HS-27A (cell line): ENCODE measurements around the gene TNKS1BP1.
"Not testable (repeated sequence)": the region's sequence is repeated elsewhere in the genome, so short reads cannot be mapped to it uniquely, and the experiment has no call there.

ENCODE experiments used
- DNase-seq: peaks from one replicate; pipeline ENCODE4 v3.0.0-alpha.2; 2012; ENCODE audit warnings: low read depth, missing footprints

TNKS1BP1 gene, protein sequence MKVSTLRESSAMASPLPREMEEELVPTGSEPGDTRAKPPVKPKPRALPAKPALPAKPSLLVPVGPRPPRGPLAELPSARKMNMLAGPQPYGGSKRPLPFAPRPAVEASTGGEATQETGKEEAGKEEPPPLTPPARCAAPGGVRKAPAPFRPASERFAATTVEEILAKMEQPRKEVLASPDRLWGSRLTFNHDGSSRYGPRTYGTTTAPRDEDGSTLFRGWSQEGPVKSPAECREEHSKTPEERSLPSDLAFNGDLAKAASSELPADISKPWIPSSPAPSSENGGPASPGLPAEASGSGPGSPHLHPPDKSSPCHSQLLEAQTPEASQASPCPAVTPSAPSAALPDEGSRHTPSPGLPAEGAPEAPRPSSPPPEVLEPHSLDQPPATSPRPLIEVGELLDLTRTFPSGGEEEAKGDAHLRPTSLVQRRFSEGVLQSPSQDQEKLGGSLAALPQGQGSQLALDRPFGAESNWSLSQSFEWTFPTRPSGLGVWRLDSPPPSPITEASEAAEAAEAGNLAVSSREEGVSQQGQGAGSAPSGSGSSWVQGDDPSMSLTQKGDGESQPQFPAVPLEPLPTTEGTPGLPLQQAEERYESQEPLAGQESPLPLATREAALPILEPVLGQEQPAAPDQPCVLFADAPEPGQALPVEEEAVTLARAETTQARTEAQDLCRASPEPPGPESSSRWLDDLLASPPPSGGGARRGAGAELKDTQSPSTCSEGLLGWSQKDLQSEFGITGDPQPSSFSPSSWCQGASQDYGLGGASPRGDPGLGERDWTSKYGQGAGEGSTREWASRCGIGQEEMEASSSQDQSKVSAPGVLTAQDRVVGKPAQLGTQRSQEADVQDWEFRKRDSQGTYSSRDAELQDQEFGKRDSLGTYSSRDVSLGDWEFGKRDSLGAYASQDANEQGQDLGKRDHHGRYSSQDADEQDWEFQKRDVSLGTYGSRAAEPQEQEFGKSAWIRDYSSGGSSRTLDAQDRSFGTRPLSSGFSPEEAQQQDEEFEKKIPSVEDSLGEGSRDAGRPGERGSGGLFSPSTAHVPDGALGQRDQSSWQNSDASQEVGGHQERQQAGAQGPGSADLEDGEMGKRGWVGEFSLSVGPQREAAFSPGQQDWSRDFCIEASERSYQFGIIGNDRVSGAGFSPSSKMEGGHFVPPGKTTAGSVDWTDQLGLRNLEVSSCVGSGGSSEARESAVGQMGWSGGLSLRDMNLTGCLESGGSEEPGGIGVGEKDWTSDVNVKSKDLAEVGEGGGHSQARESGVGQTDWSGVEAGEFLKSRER (N-terminal part only)

DNA sequence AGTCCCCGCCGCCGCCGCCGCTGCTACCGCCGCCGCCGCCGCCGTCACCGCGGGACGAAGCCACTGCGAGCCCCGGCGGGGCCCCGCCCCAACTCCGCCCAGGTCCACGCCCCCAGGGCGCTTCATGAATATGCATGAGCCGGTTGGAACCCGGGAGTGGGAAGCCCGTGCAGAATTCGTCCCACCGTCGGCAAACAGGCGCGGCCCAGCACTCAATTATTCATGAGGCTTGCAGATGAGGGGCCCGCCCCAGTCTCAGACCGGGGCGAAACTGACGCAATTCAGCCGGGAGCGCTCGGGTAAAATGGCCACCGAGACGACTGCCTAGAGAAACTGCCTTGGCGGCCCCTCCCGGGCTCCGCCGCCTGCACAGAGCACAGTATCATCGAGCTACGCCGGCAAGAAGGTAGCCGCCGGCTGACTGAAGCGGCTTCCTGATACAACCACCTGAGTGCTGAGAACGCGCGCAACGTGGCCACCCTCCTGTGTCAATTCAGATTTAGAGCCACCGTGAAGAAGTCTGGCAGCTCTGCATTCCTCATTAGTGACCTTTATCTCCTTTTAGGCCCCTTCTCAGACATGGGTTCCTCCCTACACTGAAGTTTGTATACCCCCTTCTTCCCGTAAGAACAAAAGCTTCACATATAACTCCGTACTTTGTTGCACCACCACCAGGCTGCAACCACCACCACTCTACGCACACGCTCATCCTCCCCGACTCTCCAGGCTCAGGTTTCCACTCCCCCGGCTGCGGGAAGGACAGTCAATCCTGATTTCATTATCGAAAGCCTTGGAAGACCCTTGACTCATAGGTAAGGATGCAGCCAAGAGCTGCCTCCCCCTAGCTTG lies at the start of gene TNKS1BP1:
Gene TNKS1BP1, minus strand, starts transcription at position 67 of the 849 bp plus-strand sequence. CDS start 3,067 bp downstream, outside the sequence.
- no peak for DNase-seq

DNA sequence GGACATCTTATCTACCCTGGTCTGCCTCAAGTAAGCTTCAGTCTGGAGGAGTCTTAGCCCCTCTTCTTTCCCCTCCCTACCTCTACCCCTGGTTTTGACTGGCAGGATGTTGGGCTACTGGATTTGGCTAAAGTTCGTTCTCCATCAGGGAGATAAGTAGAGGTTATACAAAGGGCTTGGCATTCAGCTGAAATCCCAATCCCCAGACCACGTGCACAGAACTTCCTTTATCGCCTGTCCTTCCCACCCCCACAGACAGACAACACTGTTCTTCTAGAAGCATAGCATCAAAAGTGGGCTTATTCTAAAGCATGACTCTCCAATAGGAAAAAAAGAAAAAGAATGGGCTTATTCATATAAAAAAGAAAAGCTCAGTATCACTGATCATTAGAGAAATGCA lies 48.4 kb upstream of the TNKS1BP1 start:
- DNase-seq = no peak

DNA sequence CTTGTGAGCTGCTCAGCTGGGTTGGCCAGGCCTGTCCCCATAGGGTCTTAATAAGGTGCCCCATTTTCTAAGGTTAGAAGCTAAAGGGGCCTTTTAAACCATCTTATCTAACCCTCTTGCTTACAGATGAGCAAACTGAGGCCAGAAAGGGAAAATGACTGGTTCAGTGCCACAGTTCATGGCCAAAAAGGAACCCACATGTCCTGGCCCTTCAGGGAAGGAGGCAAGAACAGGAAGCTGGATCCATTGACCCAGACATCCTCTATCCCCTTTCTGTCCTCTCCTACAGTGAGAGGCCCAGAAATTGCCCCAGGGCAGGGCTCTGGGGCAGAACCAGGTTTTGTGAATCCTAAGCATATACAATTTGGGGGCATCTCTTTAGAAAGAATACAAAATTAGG lies 46.2 kb upstream of the TNKS1BP1 start:
- no peak for DNase-seq

DNA sequence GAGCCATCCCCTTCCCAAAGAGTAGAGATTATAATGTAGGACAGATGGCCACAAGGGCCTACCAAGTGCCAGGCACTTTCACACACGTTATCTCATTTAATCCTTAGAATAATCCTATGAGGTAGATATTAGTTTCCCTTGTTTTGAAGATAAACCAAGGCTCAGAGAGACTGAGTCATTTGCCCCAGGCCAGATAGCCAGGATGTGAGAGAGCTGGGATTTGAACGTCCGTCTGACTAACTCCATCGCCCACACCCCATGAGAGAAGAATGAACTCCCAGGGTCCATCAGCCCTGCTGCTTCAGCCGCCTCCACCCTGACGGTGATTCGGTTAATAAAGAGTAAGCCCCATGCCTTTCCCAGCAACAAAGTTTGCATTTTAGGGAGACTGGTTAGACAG lies 45.5 kb upstream of the TNKS1BP1 start:
- DNase-seq = no peak

DNA sequence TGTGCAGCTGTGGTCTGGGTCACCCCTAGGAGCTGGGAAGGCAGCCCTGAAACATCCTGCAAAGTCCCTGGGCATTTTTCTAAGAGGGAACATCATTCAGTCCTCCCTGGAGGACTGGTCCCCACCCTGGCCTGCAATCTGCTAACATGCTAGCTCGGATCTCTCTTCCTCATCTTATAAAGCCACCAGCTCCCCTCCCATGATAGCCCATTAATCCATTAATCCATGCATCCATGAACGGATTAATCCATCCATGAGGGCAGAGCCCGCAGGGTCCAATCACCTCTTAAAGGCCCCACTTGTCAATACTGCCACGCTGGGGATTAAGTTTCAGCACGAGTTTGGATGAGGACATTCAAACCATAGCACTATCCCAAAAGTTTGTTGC lies 44.1 kb upstream of the TNKS1BP1 start:
- DNase-seq = no peak

DNA sequence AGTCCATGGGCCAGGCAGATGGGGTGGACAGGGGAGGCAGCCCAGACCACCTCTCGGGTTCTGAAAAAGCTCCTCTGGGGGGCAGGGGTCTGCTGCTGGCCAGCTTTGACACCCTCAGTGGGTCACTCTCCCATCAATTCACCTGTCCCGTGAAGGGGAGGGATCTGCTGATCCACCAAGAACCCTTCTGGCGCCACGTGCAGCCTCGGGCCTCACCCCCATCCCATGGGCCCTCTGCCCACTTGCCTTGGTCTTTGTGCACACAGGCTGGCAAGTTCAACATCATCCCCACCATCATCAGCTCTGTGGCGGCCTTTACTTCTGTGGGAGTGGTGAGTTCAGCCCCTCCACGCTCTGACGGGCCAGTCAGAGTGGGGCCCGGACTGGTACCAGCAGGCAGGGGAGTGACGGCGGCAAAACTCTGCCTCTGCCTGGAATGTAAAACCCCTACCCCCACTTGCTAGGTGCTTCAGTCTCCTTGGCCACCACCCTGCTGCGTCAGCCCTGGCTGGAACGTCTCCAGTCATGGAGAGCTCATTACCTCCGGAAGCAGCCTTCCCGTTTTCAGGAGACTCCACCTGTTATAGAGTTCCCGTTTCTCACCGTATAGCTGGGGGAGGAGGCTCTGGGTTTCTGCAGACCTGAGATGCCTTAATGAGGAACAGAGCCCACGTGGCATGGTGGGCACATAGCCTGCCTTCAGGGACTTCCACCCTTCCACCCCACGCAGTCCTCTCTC lies 43.5 kb upstream of the TNKS1BP1 start:
- no peak for DNase-seq

DNA sequence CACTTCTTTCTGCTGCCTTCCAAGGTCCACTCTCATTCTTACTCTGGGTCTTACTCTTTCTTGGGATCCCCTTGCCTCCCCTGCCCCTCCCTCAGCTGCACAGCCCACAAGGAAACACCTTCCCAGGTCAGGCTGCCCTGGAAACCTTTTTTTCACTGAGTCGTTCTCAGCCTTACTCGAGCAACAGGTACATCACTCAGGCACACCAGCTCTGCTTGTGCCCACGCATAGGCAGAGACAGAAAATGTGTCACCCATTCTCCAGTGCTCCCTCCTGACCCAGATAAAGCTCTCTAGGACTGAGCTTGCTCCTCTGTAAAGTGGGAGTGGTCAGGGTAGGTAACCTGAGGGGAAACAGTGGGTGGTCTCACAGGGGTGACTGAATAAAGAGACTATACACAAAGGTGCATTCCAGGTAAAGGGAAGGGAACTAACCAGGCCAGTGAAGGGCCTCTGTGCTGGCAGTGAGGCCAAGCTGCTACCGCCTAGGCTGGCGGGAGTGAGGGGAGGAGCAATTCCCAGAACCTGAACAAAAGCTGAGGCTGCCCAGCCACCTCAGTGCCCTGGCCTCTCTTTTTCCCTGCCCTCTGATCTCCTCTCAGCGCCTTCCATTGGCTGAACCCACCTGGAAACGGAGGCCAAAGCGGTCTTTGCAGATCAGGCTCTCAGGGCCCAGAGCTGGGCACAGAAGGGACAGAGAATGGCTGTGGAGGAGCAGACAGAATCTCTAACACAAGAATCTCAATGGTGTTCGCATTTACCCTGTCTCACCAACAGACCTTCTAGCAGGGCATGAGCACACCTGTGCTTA lies 40.3 kb upstream of the TNKS1BP1 start:
- DNase-seq = no peak

DNA sequence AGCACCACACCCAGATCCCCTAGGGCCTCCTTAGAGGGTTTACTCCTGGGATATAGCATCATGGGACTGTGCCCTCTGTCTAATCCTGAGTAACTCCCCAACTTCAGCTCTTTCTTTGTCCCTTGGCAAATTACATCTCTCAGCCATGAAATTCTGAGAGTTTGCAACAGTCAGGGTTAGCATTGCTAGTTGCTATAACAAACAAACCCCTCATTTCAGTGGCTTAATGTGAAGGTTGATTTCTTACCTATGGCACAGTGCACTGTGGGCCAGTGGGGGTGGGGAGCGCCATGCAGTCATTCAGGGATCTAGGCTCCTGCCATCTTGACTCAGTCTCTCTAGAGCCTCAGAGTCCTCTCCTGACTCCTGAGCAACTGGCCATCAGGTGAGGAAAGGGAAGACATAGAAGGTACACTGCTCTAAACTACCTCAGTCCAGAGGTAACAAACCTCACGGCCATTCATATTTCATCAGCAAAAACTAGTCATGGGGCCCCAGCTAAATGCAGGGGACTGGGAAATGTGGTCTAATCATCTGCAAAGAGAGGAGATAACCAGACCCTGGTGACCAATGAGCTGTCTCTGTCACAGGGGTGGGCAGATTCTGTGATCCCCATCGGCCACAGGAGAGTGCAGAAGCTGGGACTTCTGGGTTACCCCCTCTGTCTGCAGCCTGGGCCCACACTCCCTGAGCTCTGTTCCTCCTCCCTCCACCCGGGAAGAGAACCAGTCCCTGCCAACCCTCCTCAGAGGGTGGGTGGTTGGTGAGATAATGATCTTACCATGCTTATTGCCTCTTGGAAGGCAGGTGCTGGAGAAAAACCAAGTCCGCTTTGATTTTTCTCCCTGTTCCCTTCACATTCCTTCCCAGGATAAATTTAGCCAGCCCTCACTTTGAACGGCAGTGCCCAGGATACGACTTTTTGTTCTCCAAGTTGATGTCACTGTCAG lies 38.7 kb upstream of the TNKS1BP1 start:
- DNase-seq = no peak

DNA sequence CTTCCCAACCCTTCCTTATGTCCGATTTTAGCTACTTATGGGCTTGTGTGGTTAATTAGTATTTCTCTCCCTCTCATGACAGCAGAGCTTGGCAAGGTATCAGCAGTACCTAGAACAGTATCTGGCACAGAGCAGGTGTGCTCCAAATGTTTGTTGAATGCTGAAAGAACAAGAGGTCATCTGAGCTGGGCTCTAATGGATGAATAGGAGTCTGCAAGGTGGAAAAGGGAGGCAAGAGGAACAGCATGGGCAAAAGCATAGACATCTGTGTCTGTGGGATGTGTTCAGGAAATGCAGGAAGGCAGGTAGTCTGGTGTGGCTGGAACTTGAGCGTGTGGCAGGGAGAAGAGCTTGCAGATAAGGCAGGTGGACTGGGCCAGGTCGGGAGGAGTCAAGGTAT lies 37.2 kb upstream of the TNKS1BP1 start:
- DNase-seq = no peak

DNA sequence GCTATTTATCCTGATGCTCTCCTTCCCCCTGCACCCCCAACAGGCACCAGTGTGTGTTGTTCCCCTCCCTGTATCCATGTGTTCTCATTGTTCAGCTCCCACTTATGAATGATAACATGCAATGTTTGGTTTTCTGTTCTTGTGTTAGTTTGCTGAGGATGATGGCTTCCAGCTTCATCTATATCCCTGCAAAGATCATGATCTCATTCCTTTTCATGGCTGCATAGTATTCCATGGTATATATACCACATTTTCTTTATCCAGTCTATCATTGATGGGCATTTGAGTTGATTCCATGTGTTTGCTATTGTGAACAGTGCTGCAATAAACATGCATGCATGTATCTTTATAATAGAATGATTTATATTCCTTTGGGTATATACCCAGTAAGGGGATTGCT lies 36.7 kb upstream of the TNKS1BP1 start:
- DNase-seq = not testable (repeated sequence)

DNA sequence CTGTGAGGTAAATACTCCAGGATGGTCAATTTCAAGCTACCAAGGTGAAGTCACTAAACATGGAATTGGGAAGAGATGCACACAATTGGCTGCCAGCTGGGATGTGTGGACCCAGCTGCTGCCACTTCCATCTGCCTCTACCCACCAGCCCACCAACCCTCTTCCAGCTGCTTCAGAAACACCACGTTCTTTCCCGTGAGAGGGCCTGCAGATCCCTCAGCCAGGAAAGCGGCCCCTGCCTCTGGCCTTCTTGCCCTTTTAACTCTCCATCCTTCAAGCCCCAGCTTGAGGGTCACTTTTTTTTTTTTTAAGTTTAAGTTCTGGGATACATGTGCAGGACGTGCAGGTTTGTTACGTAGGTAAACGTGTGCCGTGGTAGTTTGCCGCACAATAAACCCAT lies 36.2 kb upstream of the TNKS1BP1 start:
- DNase-seq = no peak

DNA sequence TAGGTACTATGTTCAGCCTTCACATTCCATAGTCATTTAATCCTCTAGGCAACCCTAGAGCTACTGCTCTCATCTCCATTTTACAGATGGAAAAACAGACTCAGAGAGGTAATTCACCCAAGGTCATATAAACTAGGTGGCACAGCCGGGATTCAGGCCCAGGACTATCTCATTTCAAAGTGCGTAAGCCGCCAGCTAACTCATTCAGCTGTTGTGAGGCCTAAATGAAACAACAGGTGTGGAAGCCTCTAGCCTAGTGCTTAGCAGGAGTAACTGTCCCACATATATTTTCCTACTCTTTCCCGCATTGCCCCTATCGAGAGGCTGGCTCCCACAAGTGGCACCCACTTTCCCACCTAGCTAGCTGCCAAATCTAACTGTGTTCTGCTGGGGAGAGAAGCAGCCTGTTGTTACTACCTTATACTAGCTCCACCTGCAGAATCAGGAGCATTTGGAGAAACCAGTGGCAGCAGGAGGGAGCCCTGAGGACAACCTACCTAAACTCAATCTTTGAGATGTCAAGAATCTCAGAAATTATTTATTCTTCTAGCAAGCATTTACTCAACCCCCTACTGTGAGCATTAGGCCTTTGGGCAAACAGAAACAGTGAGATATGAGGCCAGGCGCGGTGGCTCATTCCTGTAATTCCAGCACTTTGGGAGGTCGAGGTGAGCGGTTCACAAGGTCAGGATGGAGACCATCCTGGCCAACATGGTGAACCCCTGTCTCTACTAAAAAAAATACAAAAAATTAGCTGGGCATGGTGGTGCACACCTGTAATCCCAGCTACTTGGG lies 35.3 kb upstream of the TNKS1BP1 start:
- no peak for DNase-seq

DNA sequence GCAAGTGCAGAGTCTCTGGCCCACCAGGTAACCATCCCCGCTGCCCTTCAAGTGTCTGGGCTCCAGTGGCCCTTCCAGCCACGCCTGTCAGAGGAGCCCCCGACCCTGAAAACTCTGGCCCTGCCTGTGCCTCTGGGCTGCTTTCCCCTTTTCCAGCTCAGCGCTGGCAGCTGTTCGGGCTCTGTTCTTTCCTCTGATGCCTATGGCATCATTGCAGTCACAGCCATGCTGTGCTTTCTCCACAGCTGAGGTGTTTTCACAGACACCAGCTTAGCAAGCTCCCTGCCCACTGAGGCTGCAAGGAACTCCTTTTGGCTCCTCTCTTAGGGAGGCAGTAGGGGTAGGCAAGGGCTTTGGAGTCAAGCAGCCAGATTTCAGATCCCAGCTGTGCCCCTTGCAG lies 34.6 kb upstream of the TNKS1BP1 start:
- DNase-seq = no peak

DNA sequence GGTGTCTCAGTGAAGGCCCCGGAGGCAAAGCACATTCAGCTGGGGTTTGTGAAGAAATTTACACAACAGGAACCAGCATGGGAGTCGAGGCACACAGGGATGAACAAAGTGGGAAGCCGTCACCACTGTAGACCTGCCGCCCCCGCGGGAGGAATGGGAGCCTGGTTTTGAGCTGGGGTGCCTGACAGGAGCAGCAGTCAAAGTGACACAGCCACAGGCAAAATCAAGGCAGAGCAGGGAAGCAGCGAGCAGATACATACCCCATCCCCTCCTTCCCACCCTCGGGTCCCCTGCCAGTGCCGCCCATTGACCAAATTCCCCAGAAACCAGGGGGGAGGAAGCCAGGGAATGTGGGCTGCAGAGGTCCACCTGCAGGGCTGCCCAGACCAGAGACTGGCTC lies 34.2 kb upstream of the TNKS1BP1 start:
- DNase-seq = no peak

DNA sequence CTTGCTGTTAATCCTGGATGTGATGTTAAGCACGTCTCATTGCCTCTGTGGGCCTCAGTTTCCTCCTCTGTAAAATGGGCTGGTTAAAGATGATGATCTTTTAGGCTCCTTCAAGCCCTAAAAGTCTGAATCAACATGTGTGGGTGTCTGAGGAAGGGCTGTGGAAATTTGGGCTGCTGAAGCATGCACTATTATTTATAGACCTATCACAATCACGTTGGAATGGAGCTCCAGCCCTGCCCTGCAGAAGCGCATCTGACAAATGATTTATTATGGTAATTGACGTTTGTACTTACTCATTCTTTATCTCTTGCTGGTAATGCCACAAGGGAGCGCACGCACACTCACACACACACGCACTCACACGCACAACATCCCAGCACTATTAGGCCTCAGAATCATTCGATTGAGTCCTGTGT lies 33.8 kb upstream of the TNKS1BP1 start:
- no peak for DNase-seq

DNA sequence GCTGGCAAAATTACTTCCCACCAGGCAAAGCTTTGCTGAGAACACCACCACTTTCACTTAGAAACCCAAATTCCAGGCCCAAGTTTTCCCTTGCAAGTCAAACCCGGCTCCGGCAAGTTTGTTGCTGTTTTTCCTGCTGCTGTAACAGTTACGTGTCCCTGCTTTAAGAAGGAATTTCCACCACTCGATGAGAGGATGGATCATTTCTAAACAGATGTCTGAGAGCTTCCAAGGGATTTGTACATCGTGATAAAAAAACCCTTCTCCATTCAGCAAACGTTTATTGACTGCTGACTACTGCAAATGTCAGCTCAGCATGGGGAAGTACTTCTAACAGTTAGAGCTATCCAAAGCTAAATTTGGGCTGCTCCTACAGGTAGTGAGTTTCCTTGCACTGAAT lies 33.1 kb upstream of the TNKS1BP1 start:
- DNase-seq = no peak

DNA sequence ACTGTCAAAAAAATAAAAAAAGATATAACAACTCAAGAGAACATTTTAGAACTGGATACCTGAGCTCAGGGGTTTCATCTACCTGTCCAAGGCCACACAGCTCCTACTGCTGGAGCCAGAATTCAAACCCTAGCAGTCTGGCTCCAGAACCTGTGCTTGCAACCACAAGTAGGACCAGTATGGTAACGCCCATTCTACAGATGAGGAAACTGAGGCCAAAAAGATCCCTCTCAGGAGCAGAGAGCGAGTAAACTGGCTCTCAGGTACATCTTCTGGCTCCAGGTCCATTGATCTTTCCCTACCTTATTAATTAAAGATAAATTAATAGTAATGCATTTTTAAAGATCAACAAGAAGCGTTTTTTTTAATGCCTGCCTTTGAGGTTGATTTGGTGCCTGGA lies 32.6 kb upstream of the TNKS1BP1 start:
- no peak for DNase-seq

DNA sequence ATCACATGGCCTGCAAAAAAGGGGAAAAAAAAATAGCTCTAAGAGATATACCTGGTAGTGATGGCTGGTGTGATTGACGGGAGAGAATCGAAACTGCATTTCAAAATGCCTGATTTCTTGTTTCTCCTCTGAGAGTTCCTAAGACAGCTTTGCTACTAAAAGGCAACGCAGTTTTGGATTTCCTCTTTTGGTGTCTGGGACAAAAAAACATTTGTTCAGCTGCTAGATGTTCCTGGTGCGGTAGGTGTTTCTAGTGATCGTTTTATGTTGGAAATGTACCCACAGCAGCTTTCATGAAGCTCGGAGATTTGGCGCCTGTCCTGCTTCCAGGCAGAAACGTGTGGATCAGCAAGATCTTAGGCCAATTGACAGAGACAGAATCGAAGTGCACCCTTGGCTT lies 31.5 kb upstream of the TNKS1BP1 start:
- DNase-seq = no peak
